VCaP (cell line): ENCODE measurements around the gene WASF1.

Experiments
- H3K27ac ChIP-seq: fragments of 450-650 bp; 2 replicates; pipeline ENCODE4 v1.5.1; 2017
- TF ChIP-seq, protein P1 (sequence below): fragments of 450-650 bp; conservative IDR thresholded peaks from 2 replicates; pipeline ENCODE4 v1.5.1; 2017; ENCODE audit warnings: mild to moderate bottlenecking, moderate library complexity

WASF1 gene

DNA sequence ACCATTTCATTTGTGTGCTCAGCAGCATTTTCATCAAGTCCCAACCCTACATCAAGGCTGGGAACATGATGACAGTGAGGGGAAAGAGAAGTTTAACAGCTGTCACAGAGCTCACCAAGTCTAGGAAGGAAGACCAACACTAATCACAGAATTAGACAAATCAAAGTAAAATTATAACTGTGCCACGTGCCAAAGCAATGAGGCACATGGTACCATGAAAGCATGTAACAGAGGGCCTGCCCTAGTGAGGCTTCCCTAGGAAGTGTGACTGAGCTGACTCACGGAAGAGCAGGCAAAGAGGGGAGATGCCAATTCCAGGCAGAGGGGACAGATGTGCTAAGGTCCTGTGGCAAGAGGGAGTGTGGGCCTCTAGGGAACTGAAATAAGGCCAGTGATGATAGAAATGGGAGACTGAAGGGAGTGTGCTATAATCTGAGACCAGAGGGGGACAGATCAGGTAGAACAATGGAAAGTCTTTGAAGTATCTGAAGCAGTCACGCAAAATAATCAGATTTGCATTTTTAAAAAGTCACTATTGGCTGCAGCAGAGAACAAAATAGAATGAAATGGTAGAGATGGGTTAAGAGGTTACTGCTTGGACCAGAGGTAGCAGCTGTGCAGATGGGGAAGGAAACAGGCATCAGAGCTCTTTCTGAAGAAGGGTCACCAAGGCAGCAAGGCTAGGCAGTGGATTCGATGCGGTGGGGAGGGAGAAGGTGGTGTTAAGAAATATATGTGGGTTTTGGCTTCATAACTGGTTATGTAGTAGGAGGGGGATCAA is 114.5 kb downstream of the WASF1 start:
- no peak overlapping the region for H3K27ac ChIP-seq
- TF ChIP-seq, protein P1, sequence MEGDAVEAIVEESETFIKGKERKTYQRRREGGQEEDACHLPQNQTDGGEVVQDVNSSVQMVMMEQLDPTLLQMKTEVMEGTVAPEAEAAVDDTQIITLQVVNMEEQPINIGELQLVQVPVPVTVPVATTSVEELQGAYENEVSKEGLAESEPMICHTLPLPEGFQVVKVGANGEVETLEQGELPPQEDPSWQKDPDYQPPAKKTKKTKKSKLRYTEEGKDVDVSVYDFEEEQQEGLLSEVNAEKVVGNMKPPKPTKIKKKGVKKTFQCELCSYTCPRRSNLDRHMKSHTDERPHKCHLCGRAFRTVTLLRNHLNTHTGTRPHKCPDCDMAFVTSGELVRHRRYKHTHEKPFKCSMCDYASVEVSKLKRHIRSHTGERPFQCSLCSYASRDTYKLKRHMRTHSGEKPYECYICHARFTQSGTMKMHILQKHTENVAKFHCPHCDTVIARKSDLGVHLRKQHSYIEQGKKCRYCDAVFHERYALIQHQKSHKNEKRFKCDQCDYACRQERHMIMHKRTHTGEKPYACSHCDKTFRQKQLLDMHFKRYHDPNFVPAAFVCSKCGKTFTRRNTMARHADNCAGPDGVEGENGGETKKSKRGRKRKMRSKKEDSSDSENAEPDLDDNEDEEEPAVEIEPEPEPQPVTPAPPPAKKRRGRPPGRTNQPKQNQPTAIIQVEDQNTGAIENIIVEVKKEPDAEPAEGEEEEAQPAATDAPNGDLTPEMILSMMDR = no peak

DNA sequence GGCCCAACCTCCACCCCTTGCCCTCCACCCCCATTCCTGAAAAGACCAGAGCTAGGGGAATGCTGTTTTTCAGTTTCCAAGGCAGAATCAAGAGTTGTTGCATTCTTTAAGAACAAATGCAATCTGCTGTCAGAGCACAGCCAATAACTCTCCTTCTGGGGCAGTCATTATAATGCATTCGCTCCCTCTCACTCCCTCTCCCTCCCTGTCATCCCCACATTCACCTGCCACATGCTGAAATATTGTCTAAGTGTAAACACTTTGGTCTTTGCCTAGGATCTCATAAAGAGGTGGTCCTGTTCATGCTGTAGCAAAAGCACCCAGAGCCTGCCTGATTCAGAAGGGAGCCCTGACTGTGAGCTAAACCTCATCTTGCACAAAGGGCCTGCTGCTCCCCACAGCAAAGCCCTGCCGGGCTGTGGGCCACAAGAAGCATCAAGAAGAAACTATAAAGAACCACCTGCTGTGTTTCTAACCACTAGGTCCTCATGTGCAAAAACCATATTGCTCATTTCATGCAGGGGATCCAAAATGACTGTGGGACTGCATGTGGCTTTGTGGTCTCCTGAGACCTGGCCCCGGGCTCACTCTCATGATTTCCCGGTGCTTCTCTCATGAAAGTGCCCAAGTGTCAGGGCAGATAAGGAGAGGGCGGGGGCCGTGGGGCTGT is 115.7 kb downstream of the WASF1 start:
- H3K27ac ChIP-seq = no peak overlapping the region
- TF ChIP-seq, protein P1 = no peak

DNA sequence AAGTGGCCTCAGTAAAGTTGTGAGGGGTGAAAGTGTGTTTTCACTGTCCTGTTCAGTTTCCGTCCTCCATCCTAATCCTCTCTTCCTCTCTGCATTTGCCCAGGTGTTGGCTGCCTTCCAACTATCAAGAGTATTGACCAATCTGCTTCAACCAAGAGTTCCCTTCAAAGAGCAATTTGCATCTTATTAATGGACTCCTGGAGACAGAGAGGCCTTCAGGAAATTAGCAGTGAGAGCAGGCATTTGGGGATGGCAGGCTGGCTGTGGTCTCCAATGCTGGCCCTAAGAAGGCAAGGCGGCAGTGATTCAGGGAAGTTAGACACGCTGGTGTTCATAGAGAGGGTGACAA is 124.1 kb downstream of the WASF1 start:
- H3K27ac ChIP-seq = no peak overlapping the region
- TF ChIP-seq, protein P1 = no peak

DNA sequence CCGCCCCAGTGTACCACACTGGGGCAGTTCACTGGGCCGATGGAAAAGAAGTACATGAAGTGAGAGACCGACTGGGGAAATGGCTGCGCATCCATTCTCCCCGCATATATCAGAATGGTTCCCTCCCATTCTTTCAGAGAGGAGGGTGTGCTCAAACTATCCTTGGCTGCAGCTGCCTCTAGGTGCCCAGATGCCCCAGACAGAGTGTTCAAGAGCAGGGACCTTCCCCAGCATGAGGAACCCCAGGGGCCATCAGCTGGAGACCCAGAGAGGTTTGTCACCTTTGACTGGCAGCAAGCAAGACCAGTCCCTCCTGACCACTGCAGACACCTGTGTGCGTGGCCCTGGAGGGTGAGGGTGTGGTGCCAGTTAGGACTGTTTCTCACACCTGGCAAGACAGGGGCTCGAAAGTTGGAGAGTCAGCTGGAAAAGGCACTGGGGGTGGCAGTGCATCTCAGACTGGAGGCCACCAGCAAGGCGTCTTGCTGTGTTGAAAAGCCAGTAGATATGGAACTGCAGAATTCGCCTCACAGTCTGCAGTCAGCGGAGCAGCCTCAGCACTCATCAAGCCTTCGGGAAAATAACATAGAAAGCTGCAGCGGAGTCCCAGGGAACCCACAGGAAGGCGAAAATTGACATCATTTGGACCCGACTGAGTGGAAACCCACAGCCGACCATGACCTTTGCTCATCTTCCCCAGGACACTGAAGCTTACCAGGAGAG is 124.6 kb downstream of the WASF1 start:
- no peak overlapping the region for H3K27ac ChIP-seq
- TF ChIP-seq, protein P1 = no peak

DNA sequence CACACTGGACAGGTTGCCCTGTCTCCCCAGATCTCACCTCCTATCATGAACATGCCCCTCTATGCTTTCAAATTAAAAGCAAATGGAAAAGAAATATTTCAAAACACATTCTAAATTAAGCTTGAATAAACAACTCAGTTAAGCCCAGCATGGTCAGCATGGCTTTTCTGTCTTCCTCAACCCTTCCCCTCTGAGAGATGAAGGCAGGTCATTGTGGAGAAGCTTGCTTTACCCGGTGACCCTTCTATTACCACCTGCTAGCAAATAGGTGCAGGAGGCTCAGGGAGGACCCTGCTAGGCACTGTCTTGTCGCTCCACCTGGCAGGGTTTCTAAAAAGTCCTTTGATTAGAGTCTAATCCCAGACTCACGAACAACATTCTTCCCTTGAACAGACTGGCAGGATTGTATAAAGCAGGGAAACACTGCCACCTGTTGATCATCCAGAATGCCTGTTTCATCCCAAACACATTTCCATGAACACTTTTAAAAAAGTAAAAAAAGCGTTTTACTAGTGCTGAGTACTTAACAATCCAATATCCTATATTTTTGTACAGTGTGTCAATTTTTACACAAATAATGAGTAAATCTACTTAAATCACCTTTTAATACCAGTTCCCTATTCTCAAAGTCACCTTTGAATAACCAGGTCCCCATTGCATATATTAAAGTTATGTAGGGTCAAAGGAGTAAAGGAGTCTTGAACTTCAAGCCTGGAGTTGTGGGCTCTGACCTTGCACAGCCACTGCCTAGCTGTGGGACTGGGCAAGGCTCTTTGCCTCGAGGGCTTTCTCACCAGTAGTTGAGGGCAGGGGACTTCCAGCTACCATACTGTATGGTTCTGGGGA is 125.9 kb downstream of the WASF1 start:
- no peak overlapping the region for H3K27ac ChIP-seq
- TF ChIP-seq, protein P1 = peak; percentile 85

DNA sequence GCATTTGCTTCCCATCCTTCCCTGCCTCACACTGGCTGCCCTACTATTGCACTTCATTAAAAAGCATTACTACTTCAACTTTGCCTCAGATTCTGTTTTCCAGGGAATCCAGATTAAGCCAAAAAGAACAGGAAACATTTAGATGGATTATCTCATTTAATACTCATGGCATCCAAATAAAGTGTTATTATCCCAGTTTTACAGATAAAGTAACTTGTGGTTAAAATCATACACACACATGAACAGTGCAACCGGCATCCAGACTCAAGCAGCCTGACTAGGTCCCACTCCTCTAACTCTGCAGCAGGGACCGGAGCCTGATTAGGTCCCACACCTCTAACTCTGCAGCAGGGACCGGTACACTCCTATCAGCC is 129.0 kb downstream of the WASF1 start:
- H3K27ac ChIP-seq = no peak overlapping the region
- TF ChIP-seq, protein P1 = no peak
